Dermis blood vessel endothelial cell (primary cell): Measurements from ENCODE around the gene SERPINB6. TPM values are rescaled to one million over a fixed set of nuclear protein-coding genes. Genes with fewer than 3 reads are reported as not detected.

Experiments used
- DNase-seq: peaks from one replicate; pipeline ENCODE4 v3.0.0; 2010
- total RNA-seq: library from RNA; depleted of rRNA; stranded (reverse); fragments of >200 nt; gene quantifications from 2 replicates; pipeline ENCODE4 v1.2.3, GENCODE V29; 2014

Gene SERPINB6
- total RNA-seq, 1 donor from 2014 or later: 135 TPM

DNA sequence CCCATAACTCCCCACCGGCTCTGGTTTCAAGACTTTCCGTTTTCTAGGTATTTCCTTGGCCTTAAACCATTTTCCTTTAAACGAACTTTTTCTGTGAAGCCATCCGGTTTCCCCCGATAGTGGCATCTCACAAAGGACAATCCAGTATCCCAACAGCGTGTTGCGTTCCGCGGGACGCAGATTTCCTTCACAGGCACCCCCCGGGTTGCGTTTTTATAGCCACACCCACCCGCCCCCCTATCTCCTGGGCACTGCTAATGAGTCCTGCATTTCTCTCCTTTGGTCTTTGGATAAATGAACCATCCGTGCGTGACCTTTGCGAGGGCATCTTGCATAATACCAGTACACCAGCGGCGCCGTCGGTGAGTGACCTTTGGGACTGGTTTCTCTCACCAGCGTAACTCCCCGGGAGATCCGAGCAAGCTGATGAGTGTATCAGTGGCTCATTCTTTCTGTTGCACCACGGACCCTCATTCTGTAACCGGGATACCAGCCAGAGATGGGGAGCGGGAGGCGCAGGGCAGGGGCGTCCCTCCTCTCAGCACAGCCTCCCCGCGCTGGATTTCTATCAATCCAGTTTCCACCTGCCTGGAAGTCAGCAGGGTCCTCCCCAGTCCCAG lies 27.7 kb upstream of the SERPINB6 start:
- DNase-seq: peak; percentile 13

DNA sequence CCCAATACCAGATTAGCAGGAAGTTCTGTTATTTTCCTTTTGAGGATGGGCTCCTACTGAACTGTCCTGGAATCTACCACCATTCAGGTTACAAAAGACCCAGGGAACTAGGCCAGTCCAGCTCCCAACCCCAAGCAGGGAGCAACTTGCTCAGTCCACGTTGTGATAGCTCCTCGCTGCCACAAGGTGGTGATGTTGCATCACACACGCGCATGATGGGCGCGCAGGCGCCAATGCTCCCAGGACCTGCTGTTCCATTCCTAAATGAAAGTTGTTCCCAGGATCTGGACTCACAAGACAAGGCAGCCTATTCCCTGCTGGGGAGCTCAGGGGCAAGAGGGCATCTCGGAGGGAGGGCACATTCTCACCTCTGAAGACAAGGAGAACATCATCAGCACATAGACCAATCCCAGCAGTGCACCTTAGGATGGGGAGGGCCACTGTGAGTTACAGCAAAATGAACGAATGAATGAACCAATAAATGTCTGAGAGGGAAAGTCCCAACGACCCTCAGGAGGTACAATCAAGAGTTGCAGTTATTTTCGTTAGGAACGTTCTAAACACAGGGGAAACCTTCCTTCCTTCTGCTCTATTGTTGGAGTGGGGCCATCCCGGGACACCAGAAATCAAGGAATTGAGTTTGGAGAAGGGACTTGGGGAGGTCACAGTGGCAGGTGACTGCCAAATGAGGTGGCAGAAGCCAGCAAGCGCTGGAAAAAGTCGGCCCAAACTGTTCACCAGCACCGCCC lies 27.1 kb upstream of the SERPINB6 start:
- peak; percentile 27 for DNase-seq

DNA sequence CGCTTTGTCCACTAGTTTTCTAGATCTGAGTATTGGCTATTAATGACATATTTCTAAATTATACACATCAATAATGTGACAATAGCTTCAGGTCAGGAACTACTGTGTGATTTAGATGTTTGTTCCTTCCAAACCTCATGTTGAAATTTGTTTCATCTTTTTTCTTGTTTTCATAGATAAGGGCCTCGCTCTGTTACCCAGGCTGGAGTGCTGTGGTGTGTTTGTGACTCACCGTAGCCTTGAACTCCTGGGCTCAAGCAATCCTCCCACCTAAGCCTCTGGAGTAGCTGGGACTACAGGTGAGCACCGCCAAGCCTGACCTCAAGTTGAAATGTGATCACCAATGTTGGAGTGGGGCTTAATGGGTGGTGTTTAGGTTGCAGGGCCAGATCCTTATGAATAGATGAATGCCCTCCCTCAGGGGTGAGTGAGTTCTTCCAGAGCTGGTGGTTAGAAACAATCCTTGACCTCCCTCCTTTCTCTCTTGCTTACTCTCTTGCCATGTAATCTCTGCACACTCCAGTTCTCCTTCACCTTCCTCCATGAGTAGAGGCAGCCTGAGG lies 22.5 kb upstream of the SERPINB6 start:
- no peak for DNase-seq

DNA sequence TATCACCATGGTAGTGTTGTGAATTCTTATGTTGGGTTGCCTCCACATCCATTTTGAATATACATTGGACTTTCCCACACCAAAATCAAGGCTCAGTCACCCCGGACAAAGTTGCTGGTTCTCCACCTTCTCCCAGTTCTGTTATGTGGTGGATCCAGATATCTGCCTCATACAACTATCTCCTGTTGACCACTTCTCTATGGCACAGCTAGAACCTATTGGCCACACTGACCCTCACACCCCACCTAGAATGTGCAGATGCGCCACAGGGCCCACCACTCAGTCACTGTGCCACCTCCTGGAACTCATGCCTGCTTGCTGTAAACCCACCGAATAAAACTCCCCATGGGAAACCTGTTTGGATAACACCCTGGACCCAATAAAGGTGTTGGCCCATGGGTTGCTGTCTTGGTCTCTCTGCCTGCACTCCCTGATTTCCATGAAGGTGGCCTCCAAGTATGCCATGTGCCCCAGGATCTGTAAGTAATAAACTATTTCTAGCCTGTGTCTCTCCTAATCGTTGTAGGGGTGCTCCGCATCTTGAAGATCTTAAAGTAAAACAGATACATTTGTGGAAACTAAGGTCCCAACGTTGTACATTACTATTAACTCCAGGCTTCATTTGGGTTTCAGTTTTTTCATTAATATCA lies 21.1 kb upstream of the SERPINB6 start:
- no peak for DNase-seq

DNA sequence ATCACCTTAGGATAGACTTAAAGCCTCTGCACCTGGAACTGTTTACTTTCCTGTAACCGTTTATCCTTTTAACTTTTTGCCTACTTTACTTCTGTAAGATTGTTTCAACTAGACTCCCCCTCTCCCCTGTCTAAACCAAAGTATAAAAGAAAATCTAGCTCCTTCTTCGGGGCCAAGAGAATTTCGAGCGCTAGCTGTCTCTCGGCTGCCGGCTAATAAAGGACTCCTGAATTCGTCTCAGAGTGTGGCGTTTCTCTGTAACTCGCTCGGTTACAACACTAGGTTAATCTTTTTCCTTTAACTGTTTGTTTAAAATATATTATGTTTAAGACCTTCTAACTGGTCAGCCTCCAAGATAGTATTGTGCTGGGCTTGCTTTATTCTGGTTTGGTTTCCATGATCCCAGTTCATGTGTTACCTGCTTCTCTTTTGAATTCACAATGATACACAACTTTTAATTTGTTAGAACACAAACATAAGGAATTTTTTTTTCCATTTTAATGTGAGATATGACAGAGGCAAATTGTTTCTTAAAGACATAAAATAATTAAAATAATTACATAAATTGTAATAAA lies 19.7 kb upstream of the SERPINB6 start:
- no peak for DNase-seq

DNA sequence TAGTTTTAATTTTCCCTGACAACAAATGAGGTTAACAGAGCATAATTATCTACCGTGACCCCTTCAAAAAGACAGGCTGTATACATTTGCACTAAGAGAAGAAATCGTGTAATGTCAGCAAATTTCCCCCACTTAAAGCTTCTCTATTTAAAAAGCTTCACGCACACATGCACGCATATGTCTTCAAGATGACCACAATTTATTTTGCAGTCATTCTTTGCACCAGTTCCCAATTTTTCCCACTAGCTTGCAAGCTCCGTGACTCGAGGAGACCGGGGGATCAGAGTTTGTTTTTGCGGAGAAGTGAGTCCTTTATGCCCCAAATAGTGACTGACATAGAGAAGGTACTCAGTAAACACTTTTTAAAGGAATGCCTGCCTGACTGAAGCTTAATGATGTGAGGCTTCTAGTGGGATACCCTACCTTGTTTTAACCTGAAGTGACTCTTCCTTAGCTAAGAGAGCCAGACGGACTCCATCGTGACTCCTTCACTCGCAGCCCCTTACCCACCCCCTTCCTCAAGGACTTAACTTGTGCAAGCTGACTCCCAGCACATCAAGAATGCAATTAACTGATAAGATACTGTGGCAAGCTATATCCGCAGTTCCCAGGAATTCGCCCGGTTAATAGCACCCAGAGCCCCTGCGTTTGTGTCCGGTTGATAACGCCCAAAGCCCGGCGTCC lies 19.0 kb upstream of the SERPINB6 start:
- peak; percentile 58 for DNase-seq

DNA sequence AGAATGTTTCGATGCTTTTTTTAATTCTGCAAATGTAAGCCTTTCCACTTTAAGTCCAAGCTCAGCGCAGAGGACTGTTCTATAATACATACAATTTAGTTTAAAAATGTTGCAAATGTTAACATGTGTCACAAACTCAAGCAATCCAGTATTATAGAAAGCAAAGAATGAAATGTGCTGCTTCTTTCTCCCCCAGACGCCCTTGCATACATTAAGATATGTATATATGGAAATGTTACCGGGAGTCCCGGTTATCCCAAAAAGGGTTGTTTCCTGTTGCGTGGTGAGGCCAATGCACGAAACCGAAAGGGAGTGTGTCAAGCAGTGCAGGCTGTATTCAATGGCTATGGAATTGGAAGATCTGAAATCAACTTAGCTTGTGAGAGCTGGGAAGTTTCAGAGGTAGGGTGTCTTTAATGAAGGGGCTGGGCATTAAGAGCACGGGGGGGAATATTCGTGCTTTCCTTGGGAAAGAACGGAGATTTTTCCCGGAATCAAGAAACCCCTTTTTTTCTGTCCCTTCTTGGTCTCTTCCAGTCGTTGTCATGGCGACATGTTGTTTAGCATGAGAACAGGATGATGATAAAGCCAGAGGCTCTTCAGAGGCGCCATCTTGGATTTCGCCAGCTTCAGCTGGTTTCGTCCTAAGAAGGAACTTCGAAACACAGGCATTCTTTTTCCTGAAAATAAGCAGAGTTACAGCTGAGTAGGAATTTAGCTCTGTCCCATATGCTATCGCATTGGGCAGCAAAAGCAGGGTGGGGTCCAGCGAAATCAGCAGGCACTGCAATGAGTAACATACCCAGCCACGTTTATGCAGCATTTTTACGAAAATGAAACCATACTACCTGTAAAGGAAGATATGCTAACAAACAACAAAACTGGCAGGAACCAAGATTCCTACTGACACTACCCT lies 18.2 kb upstream of the SERPINB6 start:
- peak; percentile 99 for DNase-seq

DNA sequence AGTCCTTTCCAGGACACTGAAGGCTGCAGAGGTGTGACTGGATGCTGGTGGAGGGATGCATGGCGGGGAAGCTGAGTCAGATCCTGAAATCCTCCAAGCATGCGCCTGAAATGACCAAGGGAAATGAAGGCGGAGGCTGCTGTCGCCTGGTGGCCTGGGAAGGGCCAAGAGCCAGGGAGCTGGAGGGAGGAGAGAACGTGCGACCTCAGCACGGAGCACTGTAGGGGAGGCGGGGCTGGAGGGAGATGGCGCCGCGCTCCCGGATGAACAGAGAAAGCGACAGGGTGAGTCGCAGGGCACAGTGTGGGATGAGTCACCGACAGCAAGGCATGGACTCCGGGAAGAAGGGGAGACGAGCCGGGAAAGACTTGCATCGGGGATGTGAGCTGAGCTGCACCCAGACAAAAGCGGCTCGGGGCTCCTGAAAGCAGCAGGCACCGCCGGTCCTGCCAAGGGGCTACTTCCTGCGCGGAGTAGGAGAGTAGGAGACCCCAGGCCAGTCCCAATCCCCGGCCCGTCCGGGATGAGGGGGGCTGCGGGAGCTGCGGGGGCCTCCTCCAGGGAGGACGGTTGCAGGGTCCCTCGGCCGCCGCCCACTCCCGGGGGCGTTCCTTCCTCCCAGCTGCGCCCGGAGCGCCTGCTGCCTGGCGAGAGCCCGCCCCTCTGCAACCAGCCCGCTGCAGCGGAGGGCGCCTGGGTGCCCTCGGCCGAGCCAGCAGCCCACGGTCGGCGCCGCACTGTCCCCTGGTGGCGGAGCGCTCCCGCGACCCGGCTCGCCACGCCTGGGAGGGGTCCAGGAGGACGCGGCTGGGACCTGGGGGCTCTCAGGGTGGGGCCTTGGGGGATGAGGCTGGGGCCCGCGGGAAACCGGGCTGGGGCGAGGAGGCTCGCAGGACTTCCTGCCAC lies 17.3 kb upstream of the SERPINB6 start:
- DNase-seq: peak; percentile 97

DNA sequence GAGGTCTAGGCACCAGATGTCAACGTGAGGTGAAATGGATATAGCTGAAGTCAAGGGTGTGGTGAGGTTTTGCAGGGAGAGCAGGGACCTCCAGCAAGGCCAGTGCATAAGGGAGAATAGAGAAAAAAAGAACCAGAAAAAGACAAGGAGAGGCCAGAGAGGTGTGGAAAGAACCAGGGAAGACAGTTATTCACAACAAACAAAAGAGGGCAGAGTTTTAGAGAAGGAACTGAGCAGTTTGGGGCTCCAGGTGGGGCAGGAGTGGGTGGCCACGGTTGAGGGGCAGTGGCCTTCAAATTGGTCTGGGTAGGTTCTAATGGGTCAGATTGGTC lies 16.7 kb upstream of the SERPINB6 start:
- no peak for DNase-seq

DNA sequence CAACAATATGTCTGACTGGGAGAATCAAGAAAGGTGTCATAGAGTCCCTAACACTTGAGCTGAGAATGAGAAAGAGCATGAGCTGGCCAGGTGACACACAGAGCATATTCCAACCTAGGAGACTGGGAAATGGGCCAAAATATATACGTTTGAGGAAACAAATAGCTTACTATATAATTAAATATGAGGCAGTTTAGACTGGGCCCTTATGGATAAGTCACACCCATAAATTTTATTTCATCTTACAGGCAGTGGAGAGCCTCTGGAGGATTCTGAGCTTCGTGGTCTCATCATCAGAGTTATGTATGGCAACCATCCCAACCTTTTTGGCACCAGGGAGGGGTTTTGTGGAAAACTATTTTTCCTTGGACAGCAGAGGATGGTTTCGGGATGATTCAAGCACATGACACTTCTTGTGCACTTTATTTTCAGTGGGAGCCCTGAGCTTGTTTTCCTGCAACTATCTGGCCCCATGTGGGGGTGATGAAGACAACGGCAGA lies 15.4 kb upstream of the SERPINB6 start:
- DNase-seq: no peak

DNA sequence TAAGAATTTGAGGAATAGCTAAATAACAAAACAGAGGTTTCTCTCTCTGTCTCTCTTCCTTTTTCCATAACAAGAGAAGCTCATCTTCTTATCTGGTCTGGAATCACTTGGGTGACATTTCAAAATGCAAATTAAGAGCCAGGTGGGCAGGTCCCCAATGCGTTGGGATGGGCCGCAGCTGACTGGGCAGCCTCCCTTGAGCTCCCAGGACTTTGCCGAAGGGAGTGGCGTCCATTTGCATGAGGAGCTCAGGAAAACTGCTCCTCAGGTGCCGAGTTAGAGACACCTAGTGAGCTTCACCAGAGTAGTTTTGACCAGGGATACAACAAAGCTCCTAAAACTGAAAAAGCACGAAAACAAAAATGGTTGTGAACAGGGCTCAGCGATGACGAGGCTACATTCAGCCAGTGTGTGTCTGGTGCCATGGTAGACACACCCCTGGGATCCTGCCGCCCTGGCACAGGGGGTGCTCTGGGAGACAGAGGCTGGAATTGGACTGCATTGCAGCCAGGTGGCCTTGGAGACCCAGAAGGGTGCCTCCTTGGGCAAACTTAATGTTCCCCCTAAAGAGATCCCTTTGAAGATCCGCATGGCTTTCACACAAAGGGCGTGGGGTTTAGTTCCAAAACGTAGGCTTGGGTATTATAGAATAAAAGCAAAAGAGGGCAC lies 13.5 kb upstream of the SERPINB6 start:
- no peak for DNase-seq

DNA sequence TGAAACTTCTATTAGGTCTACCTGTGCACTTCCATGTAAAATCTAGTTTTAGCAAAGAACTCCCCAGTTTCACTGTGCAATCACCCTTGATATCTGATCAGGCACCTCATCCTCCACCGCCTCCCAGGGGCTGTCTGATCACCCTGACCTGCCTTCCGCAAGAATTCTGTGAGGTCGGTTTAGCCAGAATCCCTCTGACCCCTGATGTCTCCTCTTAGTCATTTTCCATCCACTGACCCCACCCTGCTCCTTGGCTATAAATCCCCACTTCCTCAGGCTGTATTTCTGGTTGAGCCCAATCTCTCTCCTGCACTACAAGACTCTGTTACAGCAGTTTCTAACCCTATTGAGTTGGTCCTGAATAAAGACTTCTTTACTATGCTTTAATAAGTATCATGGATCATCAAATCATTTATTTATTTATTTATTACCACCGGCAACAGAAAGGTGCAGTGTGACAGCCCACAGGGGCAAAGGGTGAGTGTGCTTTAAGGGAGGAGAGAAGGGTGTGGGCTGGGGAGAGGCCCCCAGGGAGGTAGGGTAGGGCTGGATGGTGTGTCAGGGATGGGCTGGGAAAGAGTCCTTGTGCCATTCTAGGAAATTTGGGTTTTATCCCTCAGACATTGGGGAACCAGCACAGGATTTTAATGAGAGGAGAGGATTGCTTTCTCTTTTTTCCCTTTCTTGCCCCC lies 11.2 kb upstream of the SERPINB6 start:
- DNase-seq: no peak

DNA sequence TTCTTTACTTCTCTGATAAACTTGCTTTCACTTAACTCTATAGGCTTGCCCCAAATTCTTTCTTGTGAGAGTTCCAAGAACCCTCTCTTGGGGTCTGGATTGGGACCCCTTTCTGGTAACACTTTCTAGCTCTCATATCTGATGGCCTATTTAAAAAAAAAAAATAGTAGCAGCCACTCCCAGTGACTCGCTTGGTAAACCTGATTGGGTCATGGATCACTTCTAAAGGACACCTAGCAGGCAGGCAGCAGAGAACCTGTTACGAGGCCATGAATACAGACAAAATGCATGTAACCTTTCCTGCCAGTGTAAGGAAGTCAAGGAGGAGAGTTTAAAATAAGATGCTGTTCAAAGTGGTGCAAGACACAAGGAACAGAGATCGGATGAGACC lies 9.1 kb upstream of the SERPINB6 start:
- DNase-seq: no peak

DNA sequence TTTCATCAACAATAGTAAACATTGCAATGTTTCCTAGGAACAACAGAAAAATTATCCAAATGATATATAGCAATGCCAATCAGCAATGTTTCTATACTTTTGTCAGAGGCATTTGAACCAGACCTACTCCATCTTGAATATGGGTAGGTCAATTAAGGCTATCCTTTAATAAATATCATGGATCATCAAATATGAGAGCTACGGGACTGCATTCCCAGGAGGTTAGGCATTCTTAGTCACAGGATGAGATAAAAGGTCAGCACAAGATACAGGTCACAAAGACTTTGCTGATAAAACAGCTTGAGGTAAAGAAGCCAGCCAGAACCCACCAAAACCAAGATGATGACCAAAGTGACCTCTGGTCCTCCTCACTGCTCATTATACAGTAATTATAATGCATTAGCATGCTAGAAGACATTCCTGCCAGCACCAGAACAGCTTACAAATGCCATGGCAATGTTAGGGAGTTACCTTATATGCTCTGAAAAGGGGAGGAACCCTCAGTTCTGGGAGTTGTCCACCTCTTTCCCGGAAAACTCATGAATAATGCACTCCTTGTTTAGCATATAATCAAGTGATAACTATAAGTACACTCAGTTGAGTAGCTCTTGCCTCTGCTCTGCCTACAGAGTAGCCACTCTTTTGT lies 8.6 kb upstream of the SERPINB6 start:
- no peak for DNase-seq

DNA sequence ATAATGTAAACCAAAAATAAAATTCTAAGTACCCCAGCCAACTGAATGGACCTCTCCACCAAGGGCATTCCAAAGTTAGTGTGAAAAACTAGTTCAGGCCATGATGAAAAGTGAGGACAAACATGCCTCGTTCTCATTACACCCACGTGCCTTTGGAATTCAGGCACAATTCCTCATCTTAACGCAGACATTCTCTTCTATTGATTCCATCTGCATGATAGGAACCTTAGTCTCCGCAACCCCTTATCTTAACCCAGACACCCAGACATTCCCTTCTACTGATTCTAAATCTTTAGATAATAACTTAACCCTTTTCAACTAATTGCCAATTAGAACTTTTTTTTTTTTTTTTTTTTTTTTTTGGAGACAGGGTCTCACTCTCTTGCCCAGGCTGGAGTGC lies 7.6 kb upstream of the SERPINB6 start:
- DNase-seq: no peak

DNA sequence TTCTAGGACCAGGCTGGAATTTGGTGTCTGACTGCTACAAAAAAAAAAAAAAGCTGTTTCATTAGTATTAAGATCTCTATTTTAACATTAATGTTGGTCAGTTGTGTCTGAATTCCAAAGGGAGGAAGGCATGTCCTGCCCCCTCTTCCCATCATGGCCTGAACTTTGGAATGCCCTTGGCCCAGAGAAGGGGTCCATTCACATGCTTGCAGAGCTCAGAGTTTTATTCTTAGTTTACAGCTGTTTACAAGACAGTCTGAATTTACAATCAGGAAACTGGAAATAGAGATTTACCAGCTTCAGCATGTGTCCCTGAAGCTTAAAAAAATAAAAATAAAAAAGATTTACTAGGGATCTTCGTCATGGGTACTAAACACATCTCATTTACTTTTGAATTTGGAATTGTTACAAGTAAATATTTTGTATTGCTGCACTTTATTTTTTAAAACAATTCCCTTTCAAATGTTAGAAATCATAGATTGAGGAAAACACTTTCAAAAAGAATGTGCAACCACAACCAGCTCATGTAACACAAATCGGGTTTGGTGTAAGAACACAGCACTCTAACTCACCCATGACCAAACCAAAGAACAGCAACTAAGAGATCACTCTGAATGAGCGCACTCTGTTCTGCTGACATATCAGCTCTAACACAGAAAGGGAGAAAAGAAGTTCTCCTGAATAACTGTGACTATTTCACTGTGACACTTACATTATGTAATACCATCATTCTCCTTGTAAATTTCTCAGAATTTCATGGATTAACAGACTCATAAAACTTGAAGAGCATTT lies 6.6 kb upstream of the SERPINB6 start:
- no peak for DNase-seq

DNA sequence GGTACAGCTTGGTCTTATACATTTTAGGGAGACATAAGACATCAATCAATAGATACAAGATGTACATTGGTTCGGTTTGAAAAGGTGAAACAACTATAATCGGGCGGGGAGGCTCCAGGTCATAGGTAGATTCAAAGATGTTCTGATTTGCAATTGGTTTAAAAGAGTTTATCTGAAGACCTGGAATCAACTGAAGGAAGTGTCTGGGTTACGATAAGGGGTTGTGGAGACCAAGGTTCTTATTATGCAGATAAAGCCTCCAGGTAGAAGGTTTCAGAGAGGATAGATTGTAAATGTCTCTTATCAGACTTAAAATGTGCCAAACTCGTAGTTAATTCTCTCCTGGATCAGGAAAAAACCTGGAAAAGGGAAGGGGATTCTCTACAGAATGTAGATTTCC lies 5.9 kb upstream of the SERPINB6 start:
- DNase-seq: no peak

DNA sequence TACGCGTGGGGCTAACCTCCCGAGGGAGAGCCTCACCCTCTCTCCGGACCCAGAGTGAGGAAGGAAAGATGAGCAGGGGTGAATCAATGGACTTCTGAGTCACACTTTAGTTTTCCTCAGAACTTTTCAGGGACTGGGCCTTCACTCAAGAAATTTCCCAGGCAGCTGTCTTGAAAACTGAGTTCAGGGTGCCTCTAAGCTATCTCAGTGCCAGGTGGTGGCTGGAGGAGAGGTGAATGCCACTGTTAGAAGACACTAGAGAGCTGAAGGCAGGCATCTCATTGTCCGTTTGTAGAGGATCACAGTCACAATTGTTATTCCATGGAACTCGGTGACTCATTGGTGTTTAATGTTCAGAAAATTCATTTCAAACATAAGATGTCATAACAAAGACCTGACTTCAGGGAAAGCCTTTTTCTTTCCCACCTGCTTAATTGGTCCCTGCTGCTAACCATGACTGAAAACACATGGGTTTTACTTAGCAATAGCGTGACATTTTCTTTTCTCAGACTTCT lies 5.3 kb upstream of the SERPINB6 start:
- DNase-seq: peak; percentile 71
